Islet precursor cell (in vitro differentiated cells): ENCODE measurements around the gene GID4.
"Not testable (repeated sequence)": the region's sequence is repeated elsewhere in the genome, so short reads cannot be mapped to it uniquely, and the experiment has no call there.

ENCODE experiments used
- DNase-seq: peaks from one replicate; pipeline ENCODE4 v3.0.0-alpha.2; 2018

The GID4 gene

DNA sequence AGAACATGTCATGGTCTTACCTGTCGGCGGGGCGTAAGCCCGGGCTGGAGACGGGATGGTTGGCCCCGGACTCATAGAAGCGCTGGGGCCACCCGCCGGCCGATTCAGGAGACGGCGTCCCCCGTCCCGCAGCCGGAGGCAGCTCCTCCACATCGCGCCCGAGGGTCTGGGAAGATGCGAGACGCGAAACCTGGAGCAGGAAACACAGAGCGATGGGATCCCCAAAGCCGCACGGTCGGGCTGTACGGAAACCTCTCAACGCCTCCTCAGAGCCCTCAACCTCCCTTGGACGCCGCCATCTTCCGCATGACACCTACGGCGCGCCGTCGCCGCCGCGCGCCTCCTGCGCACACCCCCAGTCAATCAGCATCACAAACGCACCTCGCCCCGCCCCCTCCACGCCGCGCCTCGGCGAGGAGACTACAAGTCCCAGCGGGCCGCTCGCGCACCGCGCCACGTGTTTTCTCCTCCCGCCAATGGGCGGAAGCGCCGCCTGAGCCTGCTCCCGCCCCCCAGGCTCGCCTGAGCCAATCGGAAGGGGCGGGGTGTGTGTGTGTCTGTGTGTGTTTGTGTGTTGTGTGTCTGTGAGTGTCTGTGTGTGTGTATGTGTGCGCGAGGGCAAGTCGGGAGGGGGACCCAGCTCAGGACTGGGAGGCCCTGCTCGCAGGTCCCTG lies at the start of gene GID4, which contains the start of gene ATPAF2:
Gene GID4 (plus strand): TSS at position 548 of the 674 bp plus-strand sequence. CDS start 57 bp downstream, at position 605.
Gene ATPAF2 (minus strand): TSS at position 308 of the 674 bp plus-strand sequence. CDS start 155 bp downstream, at position 153.
- DNase-seq = peak; percentile 100

- DNase-seq = no peak
These were observed 49.6 kb upstream of the GID4 start for GRCh38 chr17:17989618-17990017.

- peak; percentile 73 for DNase-seq
These were observed 48.9 kb upstream of the GID4 start for GRCh38 chr17:17990282-17990681.

DNA sequence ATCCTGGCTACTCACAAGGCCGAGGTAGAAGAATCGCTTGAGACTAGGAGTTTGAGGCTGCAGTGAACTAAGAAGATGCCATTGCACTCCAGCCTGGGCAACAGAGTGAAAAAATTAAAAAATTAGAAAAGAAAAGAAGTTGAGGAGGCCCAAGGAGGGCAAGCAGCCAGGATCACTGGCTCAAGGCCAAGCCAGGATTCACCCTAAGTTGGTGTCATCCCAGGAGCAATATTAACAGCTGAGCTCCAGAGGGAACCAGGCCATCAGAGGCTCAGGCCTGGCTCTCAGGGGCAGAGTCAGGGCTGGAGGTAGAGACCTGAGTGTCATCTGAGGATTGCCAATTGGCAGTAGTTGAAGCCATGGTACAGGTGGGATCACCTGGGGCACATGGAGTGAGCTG lies 45.8 kb upstream of the GID4 start:
- DNase-seq = no peak

- peak; percentile 47 for DNase-seq
These were observed 45.4 kb upstream of the GID4 start for GRCh38 chr17:17993852-17994251.

- DNase-seq = peak; percentile 87
These were observed 44.7 kb upstream of the GID4 start for GRCh38 chr17:17994271-17995069.

DNA sequence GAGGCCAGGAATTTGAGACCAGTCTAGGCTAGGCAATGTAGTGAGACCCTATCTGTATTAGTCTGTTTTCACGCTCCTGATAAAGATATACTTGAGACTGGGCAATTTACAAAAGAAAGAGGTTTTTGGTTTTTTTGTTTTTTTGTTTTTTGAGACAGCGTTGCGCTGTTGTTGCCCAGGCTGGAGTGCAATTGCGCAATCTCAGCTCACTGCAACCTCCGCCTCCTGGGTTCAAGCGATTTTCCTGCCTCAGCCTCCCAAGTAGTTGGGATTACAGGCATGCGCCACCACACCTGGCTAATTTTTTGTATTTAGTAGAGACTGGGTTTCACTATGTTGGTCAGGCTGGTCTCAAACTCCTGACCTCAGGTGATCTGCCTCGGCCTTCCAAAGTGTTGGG lies 43.3 kb upstream of the GID4 start:
- not testable (repeated sequence) for DNase-seq

- DNase-seq = no peak
These were observed 40.3 kb upstream of the GID4 start for GRCh38 chr17:17998934-17999333.

DNA sequence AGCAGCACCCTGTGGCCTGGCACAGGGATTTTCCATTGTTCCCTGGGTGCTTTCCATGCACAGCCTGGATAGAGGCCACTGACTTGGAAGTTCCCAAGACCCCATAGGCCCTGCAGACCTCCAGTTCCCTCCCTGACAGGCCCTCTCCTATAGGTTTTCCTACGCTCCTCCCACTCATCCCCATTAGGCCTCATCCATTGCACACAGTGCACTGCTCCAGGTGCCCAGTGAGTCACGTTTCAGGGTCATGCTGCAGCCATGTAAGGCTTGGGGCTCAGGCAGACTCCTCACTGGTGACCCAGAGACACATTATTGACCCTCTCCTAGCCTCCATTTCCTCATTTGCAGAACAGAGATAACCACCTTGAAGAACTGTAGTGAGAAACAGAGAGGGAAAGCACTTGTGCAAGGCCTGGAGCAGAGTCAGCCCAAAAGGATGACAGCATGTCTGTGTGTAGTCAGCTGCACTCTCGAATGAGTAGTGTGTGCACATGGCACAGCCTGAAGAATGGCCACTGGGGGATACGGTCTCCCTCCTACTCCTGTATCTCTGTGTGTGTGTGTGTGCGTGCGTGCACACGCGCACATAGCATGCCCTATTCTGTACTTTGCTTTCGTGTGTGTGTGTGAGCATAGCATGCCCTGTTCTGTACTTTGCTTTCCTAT lies 39.7 kb upstream of the GID4 start:
- no peak for DNase-seq

DNA sequence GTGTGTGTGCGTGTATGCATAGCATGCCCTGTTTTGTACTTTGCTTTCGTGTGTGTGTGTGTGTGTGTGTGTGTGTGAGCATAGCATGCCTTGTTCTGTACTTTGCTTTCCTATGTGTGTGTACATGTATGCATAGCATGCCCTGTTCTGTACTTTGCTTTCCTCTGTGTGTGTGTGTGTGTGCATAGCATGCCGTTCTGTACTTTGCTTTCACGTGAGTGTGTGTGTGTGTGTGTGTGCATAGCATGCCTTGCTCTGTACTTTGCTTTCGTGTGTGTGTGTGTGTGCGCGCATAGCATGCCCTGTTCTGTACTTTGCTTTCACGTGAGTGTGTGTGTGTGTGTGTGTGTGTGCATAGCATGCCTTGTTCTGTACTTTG lies 39.2 kb upstream of the GID4 start:
- DNase-seq = no peak

DNA sequence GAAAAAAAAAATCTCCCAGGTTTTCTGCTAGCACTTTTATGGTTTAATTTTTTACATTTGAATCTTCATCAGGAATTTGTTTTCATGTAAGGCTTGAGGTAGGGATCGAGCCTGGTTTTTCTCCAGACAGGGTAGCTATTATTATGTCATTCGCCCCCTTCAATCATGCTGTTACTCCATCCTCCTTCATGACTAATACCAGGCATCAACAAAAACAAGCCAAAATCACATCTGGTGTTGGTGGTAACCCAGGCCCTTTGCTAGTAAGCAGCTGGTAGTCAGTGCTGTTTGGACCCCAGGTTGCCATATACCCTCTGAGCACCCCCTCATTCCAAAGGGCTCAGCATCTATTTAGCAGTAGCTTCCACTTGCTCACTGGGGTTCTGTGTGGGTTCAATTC lies 37.0 kb upstream of the GID4 start:
- DNase-seq = no peak

GRCh38 chr17:18004345-18004744 lies 34.9 kb upstream of the GID4 start:
- DNase-seq = no peak

- DNase-seq = no peak
These were observed 34.3 kb upstream of the GID4 start for GRCh38 chr17:18004884-18005305.

DNA sequence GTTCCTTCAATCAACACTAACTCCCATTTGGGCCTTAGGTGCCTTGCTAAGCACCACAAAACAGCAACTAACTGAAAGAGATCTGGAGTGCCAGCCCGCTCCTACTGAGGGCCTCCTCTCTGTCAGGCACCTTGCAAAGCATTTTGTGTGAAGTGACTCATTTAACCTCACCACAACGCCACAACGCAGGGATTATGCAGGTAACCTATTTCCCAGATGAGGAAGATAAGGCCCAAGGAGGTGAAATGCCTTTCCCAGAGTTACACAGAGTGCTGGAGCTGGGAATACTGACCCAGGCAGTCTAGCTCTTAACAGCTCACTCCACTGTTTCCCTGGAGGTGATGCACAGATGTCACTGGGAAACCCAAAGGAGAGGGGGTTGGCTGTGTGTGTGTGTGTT lies 33.7 kb upstream of the GID4 start:
- DNase-seq = peak; percentile 83

GRCh38 chr17:18006495-18007239 lies 32.5 kb upstream of the GID4 start:
- DNase-seq = peak; percentile 88

- no peak for DNase-seq
These were observed 30.5 kb upstream of the GID4 start for GRCh38 chr17:18008496-18009268.

- DNase-seq = no peak
These were observed 29.4 kb upstream of the GID4 start for GRCh38 chr17:18009609-18010420.

- no peak for DNase-seq
These were observed 27.9 kb upstream of the GID4 start for GRCh38 chr17:18011286-18011685.

- no peak for DNase-seq
These were observed 25.2 kb upstream of the GID4 start for GRCh38 chr17:18014006-18014405.

GRCh38 chr17:18015593-18015992 lies 23.6 kb upstream of the GID4 start:
- no peak for DNase-seq

GRCh38 chr17:18016426-18016825 lies 22.8 kb upstream of the GID4 start:
- DNase-seq = no peak
